PC-3 (cell line): ENCODE results near the gene TMEM131. TPM values are rescaled to one million over a fixed set of nuclear protein-coding genes. Genes with fewer than 3 reads are reported as not detected.

Experiments
- ATAC-seq: fragments of 200-7000 bp; cut with Tn5 transposase; 2 replicates; pipeline ENCODE4 v1.9.1; 2020; ENCODE audit warnings: mild to moderate bottlenecking, moderate library complexity
- BruUV-seq: library from RNA; stranded (reverse); fragments of 400-500 nt; replicated peaks from 2 replicates; lab custom pipeline; 2021; lab: Mats Ljungman, UMichigan
- CTCF ChIA-PET: fragments of 300-600 bp; sonication (Branson Sonifier 250); formaldehyde crosslinking; loops from one replicate; lab custom pipeline; 2022; ENCODE audit warnings: antibody characterized with exemption; lab: Charles Lee
- POLR2A ChIA-PET: fragments of 300-600 bp; sonication (Branson Sonifier 250); formaldehyde crosslinking; loops from one replicate; lab custom pipeline; 2022; ENCODE audit warnings: antibody characterized with exemption; ENCODE audit not compliant: unreplicated experiment; lab: Charles Lee
- DNase-seq: peaks from one replicate; pipeline ENCODE4 v3.0.0-alpha.2; 2015
- H2AFZ ChIP-seq: fragments of 300-600 bp; sonication (generic); 2 replicates; pipeline ENCODE4 v1.6.0; 2016; ENCODE audit warnings: antibody characterized with exemption, low read length
- H3F3A ChIP-seq: fragments of 300-600 bp; sonication (generic); one replicate; pipeline ENCODE4 v1.6.0; 2017; ENCODE audit warnings: antibody characterized with exemption, low read length, control low read depth, mild to moderate bottlenecking; ENCODE audit not compliant: unreplicated experiment
- H3K27ac ChIP-seq: fragments of 300-600 bp; sonication (generic); 2 replicates; pipeline ENCODE4 v1.5.1; 2016; ENCODE audit warnings: mild to moderate bottlenecking, low read length
- H3K27me3 ChIP-seq: fragments of 300-600 bp; sonication (generic); 2 replicates; pipeline ENCODE4 v1.6.1; 2016; ENCODE audit warnings: low read length, mixed read lengths
- H3K36me3 ChIP-seq: fragments of 300-600 bp; sonication (generic); 2 replicates; pipeline ENCODE4 v1.6.1; 2016; ENCODE audit warnings: low read depth, mixed run types, low read length, mixed read lengths
- H3K4me1 ChIP-seq: fragments of 300-600 bp; sonication (generic); 2 replicates; pipeline ENCODE4 v1.5.1; 2016; ENCODE audit warnings: low read length; ENCODE audit not compliant: insufficient read depth
- H3K4me2 ChIP-seq: fragments of 300-600 bp; sonication (generic); 2 replicates; pipeline ENCODE4 v1.6.0; 2016; ENCODE audit warnings: low read length
- H3K4me3 ChIP-seq: fragments of 300-600 bp; sonication (generic); 2 replicates; pipeline ENCODE4 v1.5.1; 2016; ENCODE audit warnings: mild to moderate bottlenecking, low read length, mixed read lengths
- H3K79me2 ChIP-seq: fragments of 300-600 bp; sonication (generic); 2 replicates; pipeline ENCODE4 v1.6.1; 2017; ENCODE audit warnings: low read length, mixed read lengths
- H3K9ac ChIP-seq: fragments of 300-600 bp; sonication (generic); 2 replicates; pipeline ENCODE4 v1.6.0; 2016; ENCODE audit warnings: mild to moderate bottlenecking, low read length
- H3K9me2 ChIP-seq: fragments of 300-600 bp; sonication (generic); replicated peaks from 2 replicates; pipeline ENCODE4 v1.6.1; 2016; ENCODE audit warnings: mixed run types, low read length, mixed read lengths
- H3K9me3 ChIP-seq: fragments of 300-600 bp; sonication (generic); 2 replicates; pipeline ENCODE4 v1.6.1; 2016; ENCODE audit warnings: low read length, mixed read lengths
- H4K20me1 ChIP-seq: fragments of 300-600 bp; sonication (generic); 2 replicates; pipeline ENCODE4 v1.6.1; 2016; ENCODE audit warnings: low read length, mixed read lengths
- CTCF ChIP-seq: fragments of 300-600 bp; sonication (generic); conservative IDR thresholded peaks from 2 replicates; pipeline ENCODE4 v1.5.1; 2017; ENCODE audit warnings: antibody characterized with exemption, low read depth, mild to moderate bottlenecking, low read length
- EZH2 ChIP-seq: fragments of 300-600 bp; sonication (generic); IDR thresholded peaks from one replicate; pipeline ENCODE4 v1.6.1; 2017; ENCODE audit warnings: antibody characterized with exemption, mild to moderate bottlenecking, low read length; ENCODE audit not compliant: unreplicated experiment
- EZH2phosphoT487 ChIP-seq: fragments of 300-600 bp; sonication (generic); IDR thresholded peaks from 2 replicates; pipeline ENCODE4 v1.6.1; 2018; ENCODE audit warnings: mild to moderate bottlenecking, antibody characterized with exemption, low read length, borderline replicate concordance
- intact Hi-C: fragments of 100-400 bp; cut with micrococcal nuclease; formaldehyde crosslinking; loops from 2 replicates; pipeline ENCODE4 v1.9.0; 2023
- total RNA-seq: library from RNA; depleted of rRNA; stranded (reverse); fragments of >200 nt; gene quantifications from 2 replicates; pipeline ENCODE4 v1.2.3, GENCODE V29; 2014

The TMEM131 gene
- total RNA-seq, 1 experiment from 2014 or later = 21.1 TPM

GRCh38 chr2:97970293-97971060, 25.3 kb downstream of the TMEM131 start:
- H4K20me1 ChIP-seq = peaks cover 6% of the 10 kb centered on the region
- ATAC-seq (no peak), DNase-seq (no peak)
- no peak overlapping the region for H3K4me2 ChIP-seq
- no peaks in the 10 kb centered on the region for H3F3A ChIP-seq
- H3K27me3 ChIP-seq = no peaks in the 10 kb centered on the region
- H3K9me2 ChIP-seq = no peaks in the 10 kb centered on the region
- POLR2A ChIA-PET = no interaction called here
- H3K4me1 ChIP-seq = peaks cover 7% of the 10 kb centered on the region
- no peak overlapping the region for H3K4me3 ChIP-seq
- intact Hi-C loops = no loop called here
- no peak overlapping the region for H3K9ac ChIP-seq
- BruUV-seq = no TSS peak
- H3K36me3 ChIP-seq = no peaks in the 10 kb centered on the region; the same call in 1 of the 2 replicates
- no peak for TF ChIP-seq EZH2
- TF ChIP-seq CTCF = no peak
- no peak for TF ChIP-seq EZH2phosphoT487
- H3K9me3 ChIP-seq = no peaks in the 10 kb centered on the region
- CTCF ChIA-PET = no interaction called here
- no peak overlapping the region for H2AFZ ChIP-seq
- H3K27ac ChIP-seq = no peak overlapping the region
- H3K79me2 ChIP-seq = peaks cover 98% of the 10 kb centered on the region

DNA sequence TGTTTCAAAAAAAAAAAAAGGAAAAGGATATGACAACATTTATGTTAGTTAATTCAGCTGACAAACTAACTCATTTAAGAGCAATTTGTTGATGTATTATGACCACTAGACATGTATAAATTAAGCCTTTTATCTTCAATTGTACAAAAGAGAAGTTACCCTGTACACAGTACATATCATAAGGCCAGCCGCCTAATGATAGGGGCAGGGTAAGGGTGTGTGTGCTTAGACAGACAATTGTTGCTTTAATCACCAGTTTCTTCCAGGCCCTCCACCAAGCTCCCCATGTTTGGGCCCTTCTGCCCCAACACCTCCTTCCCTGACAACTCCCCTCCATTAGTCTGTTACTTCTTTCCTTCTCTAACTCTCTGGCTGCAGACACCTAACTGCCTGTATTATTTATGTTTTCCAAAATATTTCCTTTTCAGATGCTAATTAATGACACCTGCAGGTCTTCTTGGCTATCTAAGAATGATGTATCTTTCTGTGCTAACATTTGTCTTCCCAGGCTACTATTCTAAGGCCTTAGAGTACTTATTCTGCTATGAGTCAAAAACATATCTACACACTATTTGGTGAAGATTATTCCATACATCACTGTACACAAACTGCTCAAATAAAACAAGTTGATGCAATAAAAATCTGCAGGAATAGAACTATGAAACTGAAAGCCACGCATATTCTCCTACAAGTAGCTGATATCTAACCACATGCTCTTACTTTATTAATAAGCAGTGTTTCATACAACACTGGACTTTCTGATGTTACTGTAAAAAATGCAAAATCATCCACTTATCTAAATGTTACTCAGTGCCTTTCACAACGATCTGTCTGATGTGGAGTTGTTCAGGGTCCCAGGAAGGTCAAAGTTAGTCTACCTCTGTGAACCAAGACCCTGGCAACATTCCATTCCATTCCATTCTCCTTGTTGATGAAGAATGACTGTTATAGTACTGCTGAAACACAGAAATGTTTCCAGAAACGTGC, 26.4 kb downstream of the TMEM131 start:
- Histone ChIP-seq H3K27ac (no peak overlapping the region), H3K9ac (no peak overlapping the region), H3K4me2 (no peak overlapping the region), H2AFZ (no peak overlapping the region), H3K27me3 (no peaks in the 10 kb centered on the region), H3K79me2 (peaks cover 98% of the 10 kb centered on the region), H3K4me1 (peaks cover 7% of the 10 kb centered on the region), H3F3A (no peaks in the 10 kb centered on the region), H3K4me3 (no peak overlapping the region), H3K9me3 (no peaks in the 10 kb centered on the region), H4K20me1 (peaks cover 6% of the 10 kb centered on the region), H3K9me2 (no peaks in the 10 kb centered on the region), H3K36me3 (no peaks in the 10 kb centered on the region)
- ChIA-PET POLR2A (no interaction called here), CTCF (no interaction called here)
- TF ChIP-seq CTCF (no peak), EZH2 (no peak), EZH2phosphoT487 (no peak)
- ATAC-seq (no peak), DNase-seq (no peak)
- intact Hi-C loops = no loop called here
- BruUV-seq = no TSS peak
